GM10248 (cell line): ENCODE measurements around the gene DMAC2.

Experiments
- CTCF ChIA-PET: fragments of 300-600 bp; sonication (Branson Sonifier 250); formaldehyde crosslinking; extraction: SDS; loops from one replicate; lab custom pipeline; 2021; ENCODE audit warnings: antibody characterized with exemption; lab: Yijun Ruan, JAX
- POLR2A ChIA-PET: fragments of 350-650 bp; sonication (Branson Sonifier 250); formaldehyde crosslinking; extraction: SDS; loops from one replicate; lab custom pipeline; 2020; ENCODE audit warnings: antibody characterized with exemption; lab: Yijun Ruan, JAX
- DNase-seq: peaks from one replicate; pipeline ENCODE4 v3.0.0; 2012; ENCODE audit errors: extremely low spot score
- TF ChIP-seq, protein P1 (sequence below): IDR thresholded peaks from 2 replicates; pipeline ENCODE4 v1.5.1; 2012; ENCODE audit warnings: mild to moderate bottlenecking, low read depth; ENCODE audit errors: extremely low read depth, missing control alignments, control extremely low read depth

The DMAC2 gene

DNA sequence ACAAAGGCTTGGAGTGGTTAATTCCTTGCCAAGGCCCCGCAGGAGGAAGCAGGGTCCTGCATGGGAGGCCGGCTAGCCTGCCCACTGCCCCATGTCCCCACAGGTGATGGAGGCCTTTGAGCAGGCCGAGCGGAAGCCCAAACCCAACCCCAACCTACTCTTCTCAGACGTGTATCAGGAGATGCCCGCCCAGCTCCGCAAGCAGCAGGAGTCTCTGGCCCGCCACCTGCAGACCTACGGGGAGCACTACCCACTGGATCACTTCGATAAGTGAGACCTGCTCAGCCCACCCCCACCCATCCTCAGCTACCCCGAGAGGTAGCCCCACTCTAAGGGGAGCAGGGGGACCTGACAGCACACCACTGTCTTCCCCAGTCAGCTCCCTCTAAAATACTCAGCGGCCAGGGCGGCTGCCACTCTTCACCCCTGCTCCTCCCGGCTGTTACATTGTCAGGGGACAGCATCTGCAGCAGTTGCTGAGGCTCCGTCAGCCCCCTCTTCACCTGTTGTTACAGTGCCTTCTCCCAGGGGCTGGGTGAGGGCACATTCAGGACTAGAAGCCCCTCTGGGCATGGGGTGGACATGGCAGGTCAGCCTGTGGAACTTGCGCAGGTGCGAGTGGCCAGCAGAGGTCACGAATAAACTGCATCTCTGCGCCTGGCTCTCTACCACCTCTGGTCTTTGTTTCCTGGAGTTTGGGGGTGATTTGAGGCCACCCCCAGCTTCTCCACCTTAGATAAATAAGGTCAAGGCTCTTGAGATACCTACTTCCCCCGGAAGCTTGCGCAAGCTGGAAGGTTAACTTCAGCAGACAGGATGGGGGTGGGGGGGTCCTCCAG is 15.2 kb downstream of the DMAC2 start:
- TF ChIP-seq, protein P1, sequence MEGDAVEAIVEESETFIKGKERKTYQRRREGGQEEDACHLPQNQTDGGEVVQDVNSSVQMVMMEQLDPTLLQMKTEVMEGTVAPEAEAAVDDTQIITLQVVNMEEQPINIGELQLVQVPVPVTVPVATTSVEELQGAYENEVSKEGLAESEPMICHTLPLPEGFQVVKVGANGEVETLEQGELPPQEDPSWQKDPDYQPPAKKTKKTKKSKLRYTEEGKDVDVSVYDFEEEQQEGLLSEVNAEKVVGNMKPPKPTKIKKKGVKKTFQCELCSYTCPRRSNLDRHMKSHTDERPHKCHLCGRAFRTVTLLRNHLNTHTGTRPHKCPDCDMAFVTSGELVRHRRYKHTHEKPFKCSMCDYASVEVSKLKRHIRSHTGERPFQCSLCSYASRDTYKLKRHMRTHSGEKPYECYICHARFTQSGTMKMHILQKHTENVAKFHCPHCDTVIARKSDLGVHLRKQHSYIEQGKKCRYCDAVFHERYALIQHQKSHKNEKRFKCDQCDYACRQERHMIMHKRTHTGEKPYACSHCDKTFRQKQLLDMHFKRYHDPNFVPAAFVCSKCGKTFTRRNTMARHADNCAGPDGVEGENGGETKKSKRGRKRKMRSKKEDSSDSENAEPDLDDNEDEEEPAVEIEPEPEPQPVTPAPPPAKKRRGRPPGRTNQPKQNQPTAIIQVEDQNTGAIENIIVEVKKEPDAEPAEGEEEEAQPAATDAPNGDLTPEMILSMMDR = no peak
- ChIA-PET CTCF (no interaction called here), POLR2A (no interaction called here)
- no peak for DNase-seq

DNA sequence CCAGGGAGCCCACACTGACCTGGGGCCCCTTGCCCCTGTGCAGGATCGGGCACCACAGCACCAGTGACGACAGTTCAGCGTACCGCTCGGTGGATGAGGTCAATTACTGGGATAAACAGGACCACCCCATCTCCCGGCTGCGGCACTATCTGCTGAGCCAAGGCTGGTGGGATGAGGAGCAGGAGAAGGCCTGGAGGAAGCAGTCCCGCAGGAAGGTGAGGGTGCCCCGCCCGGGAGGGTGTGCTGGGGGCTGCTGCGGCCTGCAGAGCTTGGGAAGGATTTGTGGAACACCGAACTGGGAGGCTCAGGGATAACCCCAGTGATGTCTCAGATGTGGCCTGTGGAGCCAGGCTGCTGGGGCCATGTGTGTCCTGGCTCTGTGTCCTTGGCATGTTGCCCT is 16.8 kb downstream of the DMAC2 start:
- CTCF ChIA-PET = no interaction called here
- no peak for DNase-seq

GRCh38 chr19:41422456-41422855 is 17.3 kb downstream of the DMAC2 start:
- ChIA-PET POLR2A (no interaction called here), CTCF (no interaction called here)
- TF ChIP-seq, protein P1 = no peak
- no peak for DNase-seq

More for the DNA sequence above, 16.8 kb downstream of the DMAC2 start:
- TF ChIP-seq, protein P1 = no peak
- POLR2A ChIA-PET = no interaction called here

DNA sequence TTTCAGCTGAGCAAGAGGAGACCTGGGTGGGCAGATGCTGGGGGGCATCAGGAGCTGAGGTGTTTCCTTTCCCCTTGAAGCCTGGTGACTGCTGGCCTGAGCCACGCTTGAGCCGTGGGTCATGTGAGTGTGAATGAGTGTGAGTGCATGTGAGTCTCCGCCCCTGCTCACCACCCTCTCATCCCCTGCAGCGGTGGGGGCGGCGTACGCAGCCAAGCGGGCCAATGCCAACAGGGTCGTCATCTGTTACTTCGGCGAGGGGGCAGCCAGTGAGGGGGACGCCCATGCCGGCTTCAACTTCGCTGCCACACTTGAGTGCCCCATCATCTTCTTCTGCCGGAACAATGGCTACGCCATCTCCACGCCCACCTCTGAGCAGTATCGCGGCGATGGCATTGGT is 17.7 kb downstream of the DMAC2 start:
- ChIA-PET CTCF (interaction anchor here (1.5 kb wide), 1 partner anchor 19 kb away, joined by 3 read pairs; no protein-coding TSS in a partner anchor), POLR2A (no interaction called here)
- DNase-seq = no peak
- TF ChIP-seq, protein P1 = no peak

DNA sequence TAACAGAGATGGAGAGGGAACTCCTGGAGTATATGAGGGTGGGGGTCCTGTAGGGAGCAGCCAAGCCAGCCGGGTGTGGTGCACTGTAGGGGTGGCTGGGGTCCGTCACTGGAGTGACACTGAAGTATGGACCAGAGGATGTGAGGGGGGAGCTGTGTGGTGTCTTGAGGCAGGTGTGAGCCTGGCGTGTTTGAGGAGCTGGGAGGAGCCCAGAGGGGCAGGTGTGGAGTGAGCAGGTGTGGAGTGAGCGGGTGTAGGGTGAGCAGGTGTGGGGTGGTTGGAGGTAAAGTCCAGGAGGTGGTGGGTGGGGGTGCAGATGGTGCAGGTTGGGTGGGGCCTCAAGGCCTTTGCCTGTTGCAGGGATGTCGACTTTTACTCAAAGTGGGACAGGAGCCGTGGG is 18.4 kb downstream of the DMAC2 start:
- POLR2A ChIA-PET = interaction anchor here (1.2 kb wide), 1 partner anchor 13 kb away, joined by 3 read pairs; no protein-coding TSS in a partner anchor
- TF ChIP-seq, protein P1 = no peak
- CTCF ChIA-PET = interaction anchor here (1.4 to 1.5 kb wide), 2 partner anchors 18 to 332 kb away, joined by 3 read pairs; no protein-coding TSS in a partner anchor

DNA sequence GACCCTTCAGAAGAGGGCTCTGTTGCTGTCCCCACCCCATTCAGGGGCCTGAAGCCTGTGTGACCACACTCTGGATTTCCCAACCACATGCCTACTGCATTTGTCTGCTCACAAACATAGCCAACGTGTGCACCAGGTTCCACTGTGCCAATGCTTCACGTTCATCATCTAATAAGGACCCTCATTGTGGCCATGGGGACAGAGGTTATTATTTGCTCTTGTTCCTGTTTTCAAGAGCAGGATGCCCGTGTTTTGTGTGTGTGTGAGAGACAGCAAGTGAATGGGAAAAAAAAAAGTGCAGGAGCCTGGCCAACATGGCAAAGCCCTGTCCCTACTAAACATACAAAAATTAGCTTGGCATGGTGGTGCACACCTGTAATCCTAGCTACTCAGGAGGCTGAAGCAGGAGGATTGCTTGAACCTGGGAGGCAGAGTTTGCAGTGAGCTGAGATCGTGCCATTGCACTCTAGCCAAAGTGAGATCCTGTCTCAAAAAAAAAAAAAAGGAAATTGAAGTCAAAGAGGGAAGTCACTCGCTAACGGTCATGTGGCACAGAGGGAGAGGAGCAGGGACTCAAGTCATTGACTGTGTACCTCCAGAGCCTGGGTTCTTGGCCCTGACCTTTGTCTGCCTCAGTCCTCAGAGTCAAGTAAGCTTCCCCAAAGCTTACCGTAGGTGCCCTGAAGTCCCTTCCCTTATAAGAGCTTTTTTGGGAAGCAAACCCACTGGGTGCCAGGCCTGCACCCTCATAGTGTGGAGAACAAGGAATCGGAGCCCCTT is 19.4 kb downstream of the DMAC2 start:
- no peak for DNase-seq
- ChIA-PET CTCF (interaction anchor here (1.0 to 1.4 kb wide), 2 partner anchors 30 to 333 kb away, joined by 3 read pairs; no protein-coding TSS in a partner anchor), POLR2A (interaction anchor here (1.2 kb wide), 1 partner anchor 12 kb away, joined by 3 read pairs; no protein-coding TSS in a partner anchor)
- TF ChIP-seq, protein P1 = no peak

More for the DNA sequence above, 18.4 kb downstream of the DMAC2 start:
- no peak for DNase-seq
